Endothelial cell (in vitro differentiated cells): ENCODE data around the gene DPPA3. TPM values are rescaled to one million over a fixed set of nuclear protein-coding genes. Genes with fewer than 3 reads are reported as not detected.

Experiments used
- DNase-seq: peaks from one replicate; pipeline ENCODE4 v3.0.0; 2021; ENCODE audit warnings: low spot score
- H3K27ac Mint-ChIP-seq: one replicate; pipeline ENCODE4 v1.8.0; 2021; ENCODE audit warnings: mixed read lengths, inconsistent platforms; ENCODE audit not compliant: unreplicated experiment
- H3K27me3 Mint-ChIP-seq: one replicate; pipeline ENCODE4 v1.8.0; 2021; ENCODE audit warnings: mild to moderate bottlenecking, moderate library complexity, mixed read lengths, inconsistent platforms; ENCODE audit not compliant: unreplicated experiment
- H3K36me3 Mint-ChIP-seq: one replicate; pipeline ENCODE4 v1.8.0; 2021; ENCODE audit warnings: mild to moderate bottlenecking, low read depth, mixed read lengths, inconsistent platforms; ENCODE audit not compliant: unreplicated experiment
- H3K4me1 Mint-ChIP-seq: one replicate; pipeline ENCODE4 v1.8.0; 2021; ENCODE audit warnings: mild to moderate bottlenecking, mixed read lengths, inconsistent platforms; ENCODE audit not compliant: unreplicated experiment
- H3K4me3 Mint-ChIP-seq: one replicate; pipeline ENCODE4 v1.8.0; 2021; ENCODE audit warnings: mild to moderate bottlenecking, mixed read lengths, inconsistent platforms; ENCODE audit not compliant: unreplicated experiment
- H3K9me3 Mint-ChIP-seq: one replicate; pipeline ENCODE4 v1.8.0; 2021; ENCODE audit warnings: mixed read lengths, inconsistent platforms; ENCODE audit not compliant: unreplicated experiment
- total RNA-seq: library from RNA; stranded (reverse); fragmentation: NEBNext Ultra II Directional; extraction: Animal tissue kit (Norgen Biotek cat#: 25700); gene quantifications from one replicate; pipeline ENCODE4 v1.2.1, GENCODE V29; 2021; ENCODE audit not compliant: unreplicated experiment
- TF ChIP-seq, protein P1 (sequence below): fragments of 200-600 bp; sonication (generic); IDR thresholded peaks from one replicate; pipeline ENCODE4 v1.5.0; 2021; ENCODE audit warnings: antibody characterized with exemption; ENCODE audit not compliant: unreplicated experiment

DPPA3 gene
- total RNA-seq, 1 donor from 2014 or later: 0.26 TPM

GRCh38 chr12:7678744-7679143, 32.5 kb upstream of the DPPA3 start:
- H3K27me3 Mint-ChIP-seq: no peaks in the 10 kb centered on the region
- no peaks in the 10 kb centered on the region for H3K36me3 Mint-ChIP-seq
- no peak for DNase-seq
- H3K4me1 Mint-ChIP-seq: peaks cover 40% of the 10 kb centered on the region
- no peaks in the 10 kb centered on the region for H3K9me3 Mint-ChIP-seq
- H3K27ac Mint-ChIP-seq: no peak overlapping the region
- TF ChIP-seq, protein P1, sequence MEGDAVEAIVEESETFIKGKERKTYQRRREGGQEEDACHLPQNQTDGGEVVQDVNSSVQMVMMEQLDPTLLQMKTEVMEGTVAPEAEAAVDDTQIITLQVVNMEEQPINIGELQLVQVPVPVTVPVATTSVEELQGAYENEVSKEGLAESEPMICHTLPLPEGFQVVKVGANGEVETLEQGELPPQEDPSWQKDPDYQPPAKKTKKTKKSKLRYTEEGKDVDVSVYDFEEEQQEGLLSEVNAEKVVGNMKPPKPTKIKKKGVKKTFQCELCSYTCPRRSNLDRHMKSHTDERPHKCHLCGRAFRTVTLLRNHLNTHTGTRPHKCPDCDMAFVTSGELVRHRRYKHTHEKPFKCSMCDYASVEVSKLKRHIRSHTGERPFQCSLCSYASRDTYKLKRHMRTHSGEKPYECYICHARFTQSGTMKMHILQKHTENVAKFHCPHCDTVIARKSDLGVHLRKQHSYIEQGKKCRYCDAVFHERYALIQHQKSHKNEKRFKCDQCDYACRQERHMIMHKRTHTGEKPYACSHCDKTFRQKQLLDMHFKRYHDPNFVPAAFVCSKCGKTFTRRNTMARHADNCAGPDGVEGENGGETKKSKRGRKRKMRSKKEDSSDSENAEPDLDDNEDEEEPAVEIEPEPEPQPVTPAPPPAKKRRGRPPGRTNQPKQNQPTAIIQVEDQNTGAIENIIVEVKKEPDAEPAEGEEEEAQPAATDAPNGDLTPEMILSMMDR: no peak
- no peak overlapping the region for H3K4me3 Mint-ChIP-seq

DNA sequence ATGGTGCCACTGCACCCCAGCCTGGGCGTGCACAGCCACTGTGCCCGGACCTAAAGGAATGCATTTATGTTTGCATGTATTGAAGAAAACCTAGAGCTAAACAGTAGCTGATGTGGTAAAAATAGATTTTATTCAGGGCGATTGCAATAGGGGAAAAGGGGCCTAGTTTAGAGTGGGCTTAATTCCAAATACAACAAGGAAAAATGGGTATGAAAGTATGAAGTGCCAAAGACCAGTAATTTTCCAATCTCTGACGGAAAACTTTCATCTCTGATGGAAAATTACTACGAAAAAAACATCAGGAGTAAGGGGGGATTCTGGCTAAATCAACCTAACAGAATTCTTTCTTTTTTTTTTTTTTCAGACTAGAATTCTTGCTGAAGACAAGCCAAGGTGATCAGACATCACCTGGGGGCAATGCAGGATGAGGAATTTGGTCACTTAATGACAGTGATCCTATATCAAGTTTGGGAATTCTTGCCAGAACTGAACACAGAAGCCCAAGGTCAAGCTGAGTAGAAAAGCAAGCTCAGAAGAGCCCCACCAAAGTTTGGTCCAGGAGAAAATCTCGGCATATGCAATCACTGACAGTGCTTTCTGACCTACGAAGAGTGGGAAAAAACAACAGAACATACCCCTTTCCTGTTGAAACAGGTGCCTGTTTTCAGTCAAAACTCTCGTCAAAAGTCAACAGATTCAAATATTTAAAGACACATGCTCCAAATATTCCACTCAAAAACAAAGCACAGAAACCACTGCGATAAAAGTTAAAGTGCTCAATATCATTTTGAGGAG, 31.8 kb upstream of the DPPA3 start:
- no peak overlapping the region for H3K4me3 Mint-ChIP-seq
- no peaks in the 10 kb centered on the region for H3K27me3 Mint-ChIP-seq
- no peaks in the 10 kb centered on the region for H3K36me3 Mint-ChIP-seq
- H3K27ac Mint-ChIP-seq: no peak overlapping the region
- DNase-seq: no peak
- TF ChIP-seq, protein P1: no peak
- peaks cover 40% of the 10 kb centered on the region for H3K4me1 Mint-ChIP-seq
- no peaks in the 10 kb centered on the region for H3K9me3 Mint-ChIP-seq

GRCh38 chr12:7681535-7681934, 29.7 kb upstream of the DPPA3 start:
- Mint-ChIP-seq H3K4me3 (no peak overlapping the region), H3K9me3 (no peaks in the 10 kb centered on the region), H3K4me1 (peaks cover 31% of the 10 kb centered on the region), H3K27me3 (no peaks in the 10 kb centered on the region), H3K36me3 (no peaks in the 10 kb centered on the region), H3K27ac (peak overlapping the region; percentile 59)
- DNase-seq: no peak
- TF ChIP-seq, protein P1: no peak

DNA sequence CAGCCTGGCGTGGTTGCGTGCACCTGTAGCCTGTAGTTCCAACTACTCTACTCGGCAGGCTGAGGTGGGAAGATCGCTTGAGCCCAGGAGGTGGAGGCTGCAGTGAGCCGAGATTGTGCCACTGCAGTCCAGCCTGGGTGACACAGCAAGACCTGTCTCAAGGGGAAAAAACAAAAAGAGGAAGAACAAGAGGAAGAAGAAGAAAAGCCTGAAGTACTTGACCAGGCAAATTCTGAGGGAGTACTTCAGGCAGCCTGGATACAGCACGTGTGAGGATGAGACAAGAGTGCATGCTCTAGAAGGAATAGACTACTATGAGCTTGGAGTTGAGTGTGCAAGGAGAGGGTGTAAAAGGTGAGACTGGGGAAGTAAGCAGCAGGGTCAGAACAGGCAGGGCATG, 17.4 kb upstream of the DPPA3 start:
- DNase-seq: no peak
- TF ChIP-seq, protein P1: no peak
- Mint-ChIP-seq H3K9me3 (no peaks in the 10 kb centered on the region), H3K4me1 (peaks cover 34% of the 10 kb centered on the region), H3K27me3 (peaks cover 10% of the 10 kb centered on the region), H3K36me3 (peaks cover 16% of the 10 kb centered on the region), H3K27ac (peak overlapping the region; percentile 97), H3K4me3 (peak overlapping the region; percentile 85)

DNA sequence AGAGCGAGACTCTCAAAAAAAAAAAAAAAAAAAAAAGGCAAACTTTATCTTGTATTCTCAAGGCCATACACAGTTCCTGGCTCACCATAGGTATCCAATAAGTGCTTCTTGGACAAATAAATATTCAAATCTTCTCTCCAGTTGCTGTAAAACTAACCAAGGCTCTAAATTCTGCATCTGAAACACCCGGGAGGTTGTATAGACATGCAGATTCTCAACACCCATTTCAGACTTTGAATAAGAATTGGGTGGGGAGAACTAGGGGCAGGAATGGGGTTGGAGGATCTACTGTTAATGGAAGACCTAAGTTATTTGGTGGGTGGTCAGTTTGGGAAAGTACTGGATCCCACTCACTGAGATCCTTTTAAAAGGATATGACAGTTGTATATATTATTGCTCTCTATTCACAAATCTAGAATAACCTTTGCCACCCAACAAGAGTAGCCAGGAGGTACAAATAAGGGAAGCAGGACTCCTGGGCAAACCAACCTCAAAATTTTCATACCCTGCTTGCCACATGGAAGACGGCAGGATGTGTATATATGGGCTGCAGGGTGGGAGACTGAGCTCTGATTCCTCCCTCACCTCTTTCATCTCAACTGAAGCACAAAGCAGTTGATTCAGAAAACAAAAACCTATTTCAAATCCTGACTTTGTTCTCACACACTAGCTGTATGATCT, 16.5 kb upstream of the DPPA3 start:
- no peak for DNase-seq
- peaks cover 10% of the 10 kb centered on the region for H3K27me3 Mint-ChIP-seq
- peaks cover 34% of the 10 kb centered on the region for H3K4me1 Mint-ChIP-seq
- H3K36me3 Mint-ChIP-seq: peaks cover 11% of the 10 kb centered on the region
- peak overlapping the region; percentile 57 for H3K4me3 Mint-ChIP-seq
- TF ChIP-seq, protein P1: no peak
- H3K9me3 Mint-ChIP-seq: no peaks in the 10 kb centered on the region
- peak overlapping the region; percentile 92 for H3K27ac Mint-ChIP-seq
